Mesenchymal stem cell (in vitro differentiated cells and primary cell): ENCODE data around the gene CD300A.

ENCODE experiments used
- DNase-seq: peaks from one replicate; pipeline ENCODE4 v3.0.0-alpha.2; 2013
- H2AFZ ChIP-seq: one replicate; pipeline ENCODE4 v1.6.1; 2013; ENCODE audit warnings: low read depth, mild to moderate bottlenecking, control low read depth, inconsistent platforms, low read length, moderate library complexity
- H2AK5ac ChIP-seq: 2 replicates; pipeline ENCODE4 v1.6.1; 2013; ENCODE audit warnings: low read length, moderate library complexity, mild to moderate bottlenecking, inconsistent platforms; ENCODE audit not compliant: severe bottlenecking
- H2BK120ac ChIP-seq: one replicate; pipeline ENCODE4 v1.6.1; 2013; ENCODE audit warnings: low read depth, mild to moderate bottlenecking, inconsistent platforms, low read length, moderate library complexity
- H2BK12ac ChIP-seq, 2 experiments: one replicate each; pipeline ENCODE4 v1.6.1; 2013; ENCODE audit warnings: inconsistent platforms in 2 of 2, low read length in 2 of 2, mild to moderate bottlenecking in 2 of 2, moderate library complexity in 2 of 2, control low read depth in 1 of 2
- H2BK15ac ChIP-seq: one replicate; pipeline ENCODE4 v1.6.1; 2013; ENCODE audit warnings: mild to moderate bottlenecking, low read depth, inconsistent platforms; ENCODE audit not compliant: poor library complexity, severe bottlenecking
- H2BK5ac ChIP-seq: 2 replicates; pipeline ENCODE4 v1.6.1; 2013; ENCODE audit warnings: low read depth, mild to moderate bottlenecking, low read length, control low read depth, inconsistent platforms; ENCODE audit not compliant: poor library complexity, severe bottlenecking
- H3K14ac ChIP-seq, 2 experiments: one replicate each; pipeline ENCODE4 v1.6.1; 2013; ENCODE audit warnings: inconsistent platforms in 2 of 2, low read length in 2 of 2, control low read depth in 1 of 2, mild to moderate bottlenecking in 1 of 2, moderate library complexity in 1 of 2
- H3K18ac ChIP-seq, 2 experiments: one replicate each; pipeline ENCODE4 v1.6.1; 2013; ENCODE audit warnings: inconsistent platforms in 2 of 2, low read length in 2 of 2, control low read depth in 1 of 2, low read depth in 1 of 2, mild to moderate bottlenecking in 1 of 2
- H3K23ac ChIP-seq, 2 experiments: one replicate each; pipeline ENCODE4 v1.6.1; 2013; ENCODE audit warnings: inconsistent platforms in 2 of 2, low read length in 2 of 2, mild to moderate bottlenecking in 2 of 2, moderate library complexity in 2 of 2, control low read depth in 1 of 2
- H3K27ac ChIP-seq: 2 replicates; pipeline ENCODE4 v1.5.1; 2013; ENCODE audit warnings: mild to moderate bottlenecking, moderate library complexity, low read length, control low read depth, inconsistent platforms; ENCODE audit not compliant: poor library complexity, severe bottlenecking
- H3K27me3 ChIP-seq, 2 experiments: 2 replicates each; pipeline versions ENCODE4 v1.6.1 to v1.7.0; 2013; ENCODE audit warnings: low read length in 2 of 2, mild to moderate bottlenecking in 2 of 2, moderate library complexity in 2 of 2, control low read depth in 1 of 2, inconsistent platforms in 1 of 2; ENCODE audit not compliant: control insufficient read depth in 1 of 2, insufficient read depth in 1 of 2
- H3K36me3 ChIP-seq, 2 experiments: 2 replicates each; pipeline versions ENCODE4 v1.6.1 to v1.7.0; 2013; ENCODE audit warnings: low read length in 2 of 2, control low read depth in 1 of 2, inconsistent platforms in 1 of 2, low read depth in 1 of 2, mild to moderate bottlenecking in 1 of 2; ENCODE audit not compliant: insufficient read depth in 2 of 2, control insufficient read depth in 1 of 2
- H3K4ac ChIP-seq, 2 experiments: one replicate each; pipeline ENCODE4 v1.6.1; 2013; ENCODE audit warnings: inconsistent platforms in 2 of 2, low read length in 2 of 2, mild to moderate bottlenecking in 2 of 2, moderate library complexity in 2 of 2, control low read depth in 1 of 2, low read depth in 1 of 2
- H3K4me1 ChIP-seq: 2 replicates; pipeline ENCODE4 v1.6.1; 2013; ENCODE audit warnings: low read depth, low read length, control low read depth; ENCODE audit not compliant: control insufficient read depth, insufficient read depth
- H3K4me2 ChIP-seq: 2 replicates; pipeline ENCODE4 v1.6.1; 2013; ENCODE audit warnings: low read length, mild to moderate bottlenecking, inconsistent platforms; ENCODE audit not compliant: poor library complexity, severe bottlenecking
- H3K4me3 ChIP-seq, 2 experiments: 2 replicates each; pipeline versions ENCODE4 v1.5.1 to v1.7.0; 2013; ENCODE audit warnings: low read length in 2 of 2, mild to moderate bottlenecking in 2 of 2, control low read depth in 1 of 2, low read depth in 1 of 2; ENCODE audit not compliant: insufficient read depth in 1 of 2
- H3K79me1 ChIP-seq: replicated peaks from 2 replicates; pipeline ENCODE4 v1.6.1; 2013; ENCODE audit warnings: mild to moderate bottlenecking, control low read depth, low read length, inconsistent platforms; ENCODE audit not compliant: poor library complexity, severe bottlenecking
- H3K9ac ChIP-seq: 2 replicates; pipeline ENCODE4 v1.7.0; 2013; ENCODE audit warnings: mild to moderate bottlenecking, low read length, moderate library complexity
- H3K9me3 ChIP-seq: 2 replicates; pipeline ENCODE4 v1.7.0; 2013; ENCODE audit warnings: mild to moderate bottlenecking, low read length; ENCODE audit not compliant: control insufficient read depth
- H4K8ac ChIP-seq: one replicate; pipeline ENCODE4 v1.6.1; 2013; ENCODE audit warnings: inconsistent platforms, mild to moderate bottlenecking, low read length, moderate library complexity
- H4K91ac ChIP-seq: one replicate; pipeline ENCODE4 v1.6.1; 2013; ENCODE audit warnings: mild to moderate bottlenecking, low read length, inconsistent platforms
- WGBS: methylation state at CpG from one replicate; pipeline ENCODE4 v1.1.7; 2013; ENCODE audit warnings: mixed read lengths; 5-methylcytosine and 5-hydroxymethylcytosine counted together

Gene CD300A

DNA sequence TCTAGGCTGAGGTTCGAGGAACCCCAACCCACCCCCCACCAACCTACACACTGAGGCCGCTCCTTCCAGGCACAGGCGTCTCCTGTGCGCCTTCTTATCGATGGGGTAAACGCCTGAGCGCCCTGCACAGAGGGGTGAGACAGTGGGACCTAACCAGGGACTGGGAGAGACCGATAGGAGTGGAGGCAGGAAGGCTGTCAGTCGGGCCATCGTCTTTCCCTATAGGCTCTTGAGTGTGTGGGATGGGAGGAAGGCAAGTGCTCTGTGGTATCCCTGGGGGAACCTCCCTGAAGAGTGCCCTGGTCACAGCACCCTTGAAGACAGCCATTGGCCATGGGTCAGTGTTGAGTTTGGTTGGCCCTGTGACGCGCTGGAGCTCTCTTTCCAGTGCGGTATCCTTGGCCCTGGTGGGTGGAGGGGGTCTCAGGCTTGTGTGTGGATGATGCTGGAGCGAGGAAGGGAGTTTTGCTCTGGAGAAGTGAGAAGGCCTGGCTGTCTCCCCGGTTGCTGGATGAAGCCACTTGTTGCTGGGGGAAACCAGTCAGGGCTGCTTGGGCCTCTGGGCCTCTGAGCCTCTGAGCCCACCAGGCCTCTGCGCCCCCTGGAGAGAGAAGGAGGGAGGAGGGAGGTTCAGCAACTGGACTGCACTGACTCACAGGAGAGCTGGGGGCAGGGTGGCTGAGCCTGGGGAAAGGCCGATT, 32.9 kb upstream of the CD300A start:
- DNase-seq: no peak
- Histone ChIP-seq H3K4ac (no peak overlapping the region), H2BK15ac (no peak overlapping the region), H4K8ac (no peak overlapping the region), H3K27ac (peak overlapping the region; percentile 82), H3K4me2 (peak overlapping the region; percentile 79), H2BK12ac (no peak overlapping the region), H4K91ac (no peak overlapping the region), H3K27me3 (peaks cover 0 to 44% of the 10 kb centered on the region in 2 experiments), H3K18ac (no peak overlapping the region), H3K14ac (no peak overlapping the region), H3K4me1 (peaks cover 44% of the 10 kb centered on the region), H3K36me3 (peaks cover 0 to 9% of the 10 kb centered on the region in 2 experiments), H2BK120ac (no peak overlapping the region), H2AFZ (no peak overlapping the region), H3K9ac (peak overlapping the region; percentile 43), H3K9me3 (peaks cover 8% of the 10 kb centered on the region), H2BK5ac (no peak overlapping the region), H3K4me3 (peak overlapping the region in 1 of 2 experiments; percentile 91), H3K79me1 (peaks cover 9% of the 10 kb centered on the region), H3K23ac (no peak overlapping the region), H2AK5ac (peak overlapping the region; percentile 89)
- 33% methylated on average over 15 of the region's 17 CpGs for whole genome bisulfite sequencing

GRCh38 chr17:74435775-74436359, 30.6 kb upstream of the CD300A start:
- Histone ChIP-seq H3K79me1 (peaks cover 14% of the 10 kb centered on the region), H2BK12ac (no peak overlapping the region), H4K91ac (no peak overlapping the region), H3K9me3 (peaks cover 18% of the 10 kb centered on the region), H3K4me1 (peaks cover 31% of the 10 kb centered on the region), H3K23ac (no peak overlapping the region), H2BK120ac (no peak overlapping the region), H3K27ac (no peak overlapping the region), H3K27me3 (peaks cover 0 to 37% of the 10 kb centered on the region in 2 experiments), H2AFZ (no peak overlapping the region), H2AK5ac (no peak overlapping the region), H3K18ac (no peak overlapping the region), H3K4me2 (peak overlapping the region; percentile 14), H3K9ac (no peak overlapping the region), H3K4ac (no peak overlapping the region), H2BK5ac (no peak overlapping the region), H4K8ac (no peak overlapping the region), H3K14ac (no peak overlapping the region), H2BK15ac (no peak overlapping the region), H3K4me3 (no peak overlapping the region), H3K36me3 (peaks cover 0 to 23% of the 10 kb centered on the region in 2 experiments)
- 92% methylated on average over 4 of the region's 5 CpGs for WGBS
- DNase-seq: no peak

DNA sequence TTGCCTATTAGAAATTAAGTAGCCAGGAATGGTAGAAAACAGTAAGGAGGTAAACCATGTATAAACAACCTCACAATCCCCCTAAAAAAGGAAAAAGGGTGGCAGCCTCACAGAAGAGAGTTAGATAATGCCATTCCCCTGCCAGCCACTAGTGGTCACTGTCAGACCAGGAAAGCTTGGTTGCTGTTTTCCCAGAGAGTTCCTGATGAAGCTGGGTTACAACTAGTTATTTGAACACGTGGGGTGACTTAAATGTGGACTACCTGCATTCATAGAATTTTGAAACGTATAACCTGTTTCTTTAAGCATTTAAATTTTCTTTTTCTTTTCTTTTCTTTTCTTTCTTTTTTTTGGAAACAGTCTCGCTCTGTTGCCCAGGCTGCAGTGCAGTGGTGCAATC, 28.7 kb upstream of the CD300A start:
- H3K4me1 ChIP-seq: peaks cover 30% of the 10 kb centered on the region
- H2BK12ac ChIP-seq: no peak overlapping the region
- H2BK5ac ChIP-seq: no peak overlapping the region
- H3K27me3 ChIP-seq: peaks cover 0 to 24% of the 10 kb centered on the region in 2 experiments
- H3K4me3 ChIP-seq: no peak overlapping the region
- H3K4me2 ChIP-seq: no peak overlapping the region
- no peak overlapping the region for H3K14ac ChIP-seq
- no peak overlapping the region for H4K8ac ChIP-seq
- peaks cover 24% of the 10 kb centered on the region for H3K79me1 ChIP-seq
- no peak overlapping the region for H4K91ac ChIP-seq
- H3K4ac ChIP-seq: no peak overlapping the region
- no peak overlapping the region for H2AK5ac ChIP-seq
- peaks cover 18% of the 10 kb centered on the region for H3K9me3 ChIP-seq
- no peak for DNase-seq
- no peak overlapping the region for H3K23ac ChIP-seq
- no peak overlapping the region for H3K18ac ChIP-seq
- WGBS: 57% methylated on average over 2 of the region's 3 CpGs
- no peak overlapping the region for H3K27ac ChIP-seq
- H3K9ac ChIP-seq: no peak overlapping the region
- no peak overlapping the region for H2BK120ac ChIP-seq
- peaks cover 0 to 33% of the 10 kb centered on the region in 2 experiments for H3K36me3 ChIP-seq
- H2AFZ ChIP-seq: no peak overlapping the region
- H2BK15ac ChIP-seq: no peak overlapping the region

GRCh38 chr17:74439691-74440567, 26.5 kb upstream of the CD300A start:
- no peak overlapping the region for H2AK5ac ChIP-seq
- H3K4me3 ChIP-seq: no peak overlapping the region

More at GRCh38 chr17:74439691-74440567, 26.5 kb upstream of the CD300A start:
- Histone ChIP-seq H3K9me3 (peaks cover 18% of the 10 kb centered on the region), H2BK15ac (no peak overlapping the region), H3K4me1 (peaks cover 39% of the 10 kb centered on the region), H3K27me3 (peaks cover 0 to 23% of the 10 kb centered on the region in 2 experiments), H3K9ac (no peak overlapping the region), H2BK5ac (no peak overlapping the region), H3K36me3 (peaks cover 0 to 52% of the 10 kb centered on the region in 2 experiments), H4K91ac (no peak overlapping the region), H3K79me1 (peaks cover 35% of the 10 kb centered on the region), H3K18ac (no peak overlapping the region), H3K23ac (no peak overlapping the region), H3K27ac (no peak overlapping the region), H3K14ac (no peak overlapping the region), H2AFZ (no peak overlapping the region), H3K4me2 (no peak overlapping the region), H2BK12ac (no peak overlapping the region), H4K8ac (no peak overlapping the region), H3K4ac (no peak overlapping the region), H2BK120ac (no peak overlapping the region)
- WGBS: 90% methylated on average over 31 of the region's 31 CpGs
- no peak for DNase-seq
